GM08714 (cell line): ENCODE measurements around the gene PKD1.
A peak's percentile ranks its signal among the peaks of the same experiment; 100 is the strongest.

Experiments
- H3K4me3 ChIP-seq: fragments of 200-500 bp; sonication (Bioruptor generic); 2 replicates; pipeline ENCODE4 v1.5.1; 2014; ENCODE audit warnings: mild to moderate bottlenecking, low read length, inconsistent platforms
- ZNF274 ChIP-seq: IDR thresholded peaks from 2 replicates; pipeline ENCODE4 v1.6.1; 2012; ENCODE audit warnings: mild to moderate bottlenecking, low read depth, low read length

Gene PKD1

GRCh38 chr16:2056681-2057407 lies 78.9 kb downstream of the PKD1 start:
- no peak overlapping the region for H3K4me3 ChIP-seq
- no peak for TF ChIP-seq ZNF274

GRCh38 chr16:2056077-2056476 lies 79.6 kb downstream of the PKD1 start:
- H3K4me3 ChIP-seq = no peak overlapping the region
- TF ChIP-seq ZNF274 = no peak

GRCh38 chr16:2054543-2055245 lies 81.0 kb downstream of the PKD1 start:
- TF ChIP-seq ZNF274 = no peak

GRCh38 chr16:2053897-2054296 lies 81.8 kb downstream of the PKD1 start:
- no peak overlapping the region for H3K4me3 ChIP-seq
- TF ChIP-seq ZNF274 = no peak

More at GRCh38 chr16:2054543-2055245, 81.0 kb downstream of the PKD1 start:
- no peak overlapping the region for H3K4me3 ChIP-seq

- no peak overlapping the region for H3K4me3 ChIP-seq
- no peak for TF ChIP-seq ZNF274
Measured at GRCh38 chr16:2053211-2053610, 82.5 kb downstream of the PKD1 start.

- peak overlapping the region; percentile 86 for H3K4me3 ChIP-seq
- no peak for TF ChIP-seq ZNF274
Measured at GRCh38 chr16:2048116-2048543, 87.6 kb downstream of the PKD1 start.

- peak within 1 kb of the TSS; percentile 86 for H3K4me3 ChIP-seq
- no peak for TF ChIP-seq ZNF274
Measured at GRCh38 chr16:2047330-2048115, 88.2 kb downstream of the PKD1 start, which contains the start of the genes NTHL1 and TSC2. Gene NTHL1, minus strand, starts transcription at chr16:2047834. Its CDS starts 11 bp downstream, at chr16:2047823. Gene TSC2, plus strand, starts transcription at chr16:2047985. Its CDS starts 631 bp downstream, at chr16:2048616.

GRCh38 chr16:2046893-2047329 lies 88.8 kb downstream of the PKD1 start:
- peak overlapping the region; percentile 86 for H3K4me3 ChIP-seq
- no peak for TF ChIP-seq ZNF274

GRCh38 chr16:2045965-2046892 lies 89.5 kb downstream of the PKD1 start:
- TF ChIP-seq ZNF274 = no peak
- H3K4me3 ChIP-seq = no peak overlapping the region; the same call in 1 of the 2 replicates

- no peak for TF ChIP-seq ZNF274
- H3K4me3 ChIP-seq = no peak overlapping the region
Measured at GRCh38 chr16:2044541-2044940, 91.2 kb downstream of the PKD1 start.

GRCh38 chr16:2043667-2044451 lies 91.8 kb downstream of the PKD1 start:
- H3K4me3 ChIP-seq = no peak overlapping the region
- TF ChIP-seq ZNF274 = no peak

- no peak overlapping the region for H3K4me3 ChIP-seq
- no peak for TF ChIP-seq ZNF274
Measured at GRCh38 chr16:2042986-2043666, 92.6 kb downstream of the PKD1 start.
